Stimulated activated CD4-positive, alpha-beta T cell treated with anti-CD3 and anti-CD28 coated beads, Interleukin-12 subunit alpha, Interleukin-12 subunit beta, amount 100 ng/mL, for 24 hours (primary cell): ENCODE data around the gene MYH9.
"Not testable (repeated sequence)": the region's sequence is repeated elsewhere in the genome, so short reads cannot be mapped to it uniquely, and the experiment has no call there.

Source experiments
- DNase-seq, 2 experiments: peaks; one replicate each; pipeline ENCODE4 v3.0.0-alpha.2; 2020; ENCODE audit warnings: low read depth in 2 of 2

The MYH9 gene

GRCh38 chr22:36387959-36388726 lies at the start of gene MYH9:
TSS of gene MYH9 (minus strand) at chr22:36387967. CDS start at chr22:36349236, 38,731 bp downstream.
- DNase-seq: peak; percentile 97 to 99

GRCh38 chr22:36435516-36436415 lies 48.0 kb upstream of the MYH9 start:
- peak; percentile 35 to 47 for DNase-seq

GRCh38 chr22:36433318-36434231 lies 45.8 kb upstream of the MYH9 start:
- DNase-seq: no peak

- no peak for DNase-seq
Measured at GRCh38 chr22:36432592-36433317, 45.0 kb upstream of the MYH9 start.

- DNase-seq: no peak
Measured at GRCh38 chr22:36431977-36432376, 44.2 kb upstream of the MYH9 start.

GRCh38 chr22:36430863-36431262 lies 43.1 kb upstream of the MYH9 start:
- DNase-seq: no peak

GRCh38 chr22:36427952-36428351 lies 40.2 kb upstream of the MYH9 start:
- DNase-seq: not testable (repeated sequence)

GRCh38 chr22:36425977-36426523 lies 38.3 kb upstream of the MYH9 start:
- no peak for DNase-seq

GRCh38 chr22:36424901-36425579 lies 37.3 kb upstream of the MYH9 start:
- DNase-seq: no peak

GRCh38 chr22:36424466-36424865 lies 36.7 kb upstream of the MYH9 start:
- not testable (repeated sequence) for DNase-seq

- DNase-seq: no peak
Measured at GRCh38 chr22:36423461-36424404, 36.0 kb upstream of the MYH9 start.

GRCh38 chr22:36422287-36423014 lies 34.7 kb upstream of the MYH9 start:
- no peak for DNase-seq

- DNase-seq: no peak
Measured at GRCh38 chr22:36419912-36420882, 32.4 kb upstream of the MYH9 start.

- DNase-seq: no peak
Measured at GRCh38 chr22:36419177-36419911, 31.6 kb upstream of the MYH9 start.

- DNase-seq: no peak
Measured at GRCh38 chr22:36417281-36417686, 29.5 kb upstream of the MYH9 start.

- no peak for DNase-seq
Measured at GRCh38 chr22:36415415-36416168, 27.8 kb upstream of the MYH9 start.
